ENCODE measurements around the gene WNK1. TPM values are rescaled to one million over a fixed set of nuclear protein-coding genes. Genes with fewer than 3 reads are reported as not detected.

The WNK1 gene
- total RNA-seq, 1 donor from 2014 or later, result 157 TPM

GRCh38 chr12:724194-724855 is 28.1 kb upstream of the WNK1 start:
- no peak overlapping the region for H3K27ac Mint-ChIP-seq (ENCODE audit: unreplicated experiment)
- H3K36me3 Mint-ChIP-seq (ENCODE audit: low read depth, unreplicated experiment), result no peaks in the 10 kb centered on the region
- no peak overlapping the region for H3K4me2 ChIP-seq (ENCODE audit: low read length)
- no peak overlapping the region for H3K4me3 Mint-ChIP-seq (ENCODE audit: unreplicated experiment)
- H3K36me3 ChIP-seq (ENCODE audit: insufficient read depth, low read length), result no peaks in the 10 kb centered on the region
- no peak overlapping the region for H3K4me3 ChIP-seq (ENCODE audit: insufficient read depth, low read depth, low read length)
- no peaks in the 10 kb centered on the region for H3K9me3 ChIP-seq (ENCODE audit: insufficient read depth, low read depth, low read length)
- H2AFZ ChIP-seq (ENCODE audit: low read depth, low read length), result no peak overlapping the region
- H3K4me1 ChIP-seq (ENCODE audit: insufficient read depth, low read length), result peaks cover 9% of the 10 kb centered on the region
- no peak overlapping the region for H3K9ac ChIP-seq (ENCODE audit: low read length)
- H3K27ac ChIP-seq (ENCODE audit: low read depth, low read length), result no peak overlapping the region
- no peaks in the 10 kb centered on the region for H3K79me2 ChIP-seq (ENCODE audit: insufficient read depth, low read length)
- H3K4me1 Mint-ChIP-seq (ENCODE audit: low read depth, unreplicated experiment), result peaks cover 28% of the 10 kb centered on the region
- H3K27me3 Mint-ChIP-seq (ENCODE audit: low read depth, unreplicated experiment), result no peaks in the 10 kb centered on the region
- H4K20me1 ChIP-seq (ENCODE audit: insufficient read depth, low read length), result no peaks in the 10 kb centered on the region
- TF ChIP-seq, protein P1, sequence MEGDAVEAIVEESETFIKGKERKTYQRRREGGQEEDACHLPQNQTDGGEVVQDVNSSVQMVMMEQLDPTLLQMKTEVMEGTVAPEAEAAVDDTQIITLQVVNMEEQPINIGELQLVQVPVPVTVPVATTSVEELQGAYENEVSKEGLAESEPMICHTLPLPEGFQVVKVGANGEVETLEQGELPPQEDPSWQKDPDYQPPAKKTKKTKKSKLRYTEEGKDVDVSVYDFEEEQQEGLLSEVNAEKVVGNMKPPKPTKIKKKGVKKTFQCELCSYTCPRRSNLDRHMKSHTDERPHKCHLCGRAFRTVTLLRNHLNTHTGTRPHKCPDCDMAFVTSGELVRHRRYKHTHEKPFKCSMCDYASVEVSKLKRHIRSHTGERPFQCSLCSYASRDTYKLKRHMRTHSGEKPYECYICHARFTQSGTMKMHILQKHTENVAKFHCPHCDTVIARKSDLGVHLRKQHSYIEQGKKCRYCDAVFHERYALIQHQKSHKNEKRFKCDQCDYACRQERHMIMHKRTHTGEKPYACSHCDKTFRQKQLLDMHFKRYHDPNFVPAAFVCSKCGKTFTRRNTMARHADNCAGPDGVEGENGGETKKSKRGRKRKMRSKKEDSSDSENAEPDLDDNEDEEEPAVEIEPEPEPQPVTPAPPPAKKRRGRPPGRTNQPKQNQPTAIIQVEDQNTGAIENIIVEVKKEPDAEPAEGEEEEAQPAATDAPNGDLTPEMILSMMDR (IDR thresholded peaks at IDR 0.05; ENCODE audit: insufficient read depth, low read depth, low read length), result no peak
- no peak for TF ChIP-seq EZH2 (IDR thresholded peaks at IDR 0.05; ENCODE audit: insufficient read depth, low read length)
- no peaks in the 10 kb centered on the region for H3K9me3 Mint-ChIP-seq (ENCODE audit: unreplicated experiment)
- FAIRE-seq (no peak), DNase-seq (ENCODE audit: low read depth) (no peak)
- H3K27me3 ChIP-seq (ENCODE audit: insufficient read depth, low read length), result no peaks in the 10 kb centered on the region

- Mint-ChIP-seq H3K36me3 (ENCODE audit: low read depth, unreplicated experiment) (no peaks in the 10 kb centered on the region), H3K4me3 (ENCODE audit: unreplicated experiment) (no peak overlapping the region), H3K27ac (ENCODE audit: unreplicated experiment) (no peak overlapping the region), H3K27me3 (ENCODE audit: low read depth, unreplicated experiment) (no peaks in the 10 kb centered on the region), H3K9me3 (ENCODE audit: unreplicated experiment) (peaks cover under 1% of the 10 kb centered on the region), H3K4me1 (ENCODE audit: low read depth, unreplicated experiment) (peaks cover 27% of the 10 kb centered on the region)
- Histone ChIP-seq H3K27ac (ENCODE audit: low read depth, low read length) (no peak overlapping the region), H3K9me3 (ENCODE audit: insufficient read depth, low read depth, low read length) (no peaks in the 10 kb centered on the region), H3K27me3 (ENCODE audit: insufficient read depth, low read length) (no peaks in the 10 kb centered on the region), H3K4me1 (ENCODE audit: insufficient read depth, low read length) (peaks cover 8% of the 10 kb centered on the region), H3K4me2 (ENCODE audit: low read length) (no peak overlapping the region), H4K20me1 (ENCODE audit: insufficient read depth, low read length) (no peaks in the 10 kb centered on the region), H3K79me2 (ENCODE audit: insufficient read depth, low read length) (no peaks in the 10 kb centered on the region), H3K9ac (ENCODE audit: low read length) (no peak overlapping the region), H3K4me3 (ENCODE audit: insufficient read depth, low read depth, low read length) (no peak overlapping the region), H3K36me3 (ENCODE audit: insufficient read depth, low read length) (no peaks in the 10 kb centered on the region), H2AFZ (ENCODE audit: low read depth, low read length) (no peak overlapping the region)
- TF ChIP-seq EZH2 (IDR thresholded peaks at IDR 0.05; ENCODE audit: insufficient read depth, low read length), result no peak
- TF ChIP-seq, protein P1 (IDR thresholded peaks at IDR 0.05; ENCODE audit: insufficient read depth, low read depth, low read length), result no peak
- DNase-seq (ENCODE audit: low read depth) (no peak), FAIRE-seq (no peak)
Measured at GRCh38 chr12:725076-725475, 27.3 kb upstream of the WNK1 start.

Data from astrocyte (in vitro differentiated cells and primary cell).